Activated T-cell treated with anti-CD3 and anti-CD28 coated beads for 24 hours (primary cell): ENCODE measurements around the gene SH3RF2.
"Not testable (repeated sequence)": the region's sequence is repeated elsewhere in the genome, so short reads cannot be mapped to it uniquely, and the experiment has no call there.

Source experiments
- DNase-seq: peaks from one replicate; pipeline ENCODE4 v3.0.0-alpha.2; 2020; ENCODE audit warnings: low read depth

The SH3RF2 gene

DNA sequence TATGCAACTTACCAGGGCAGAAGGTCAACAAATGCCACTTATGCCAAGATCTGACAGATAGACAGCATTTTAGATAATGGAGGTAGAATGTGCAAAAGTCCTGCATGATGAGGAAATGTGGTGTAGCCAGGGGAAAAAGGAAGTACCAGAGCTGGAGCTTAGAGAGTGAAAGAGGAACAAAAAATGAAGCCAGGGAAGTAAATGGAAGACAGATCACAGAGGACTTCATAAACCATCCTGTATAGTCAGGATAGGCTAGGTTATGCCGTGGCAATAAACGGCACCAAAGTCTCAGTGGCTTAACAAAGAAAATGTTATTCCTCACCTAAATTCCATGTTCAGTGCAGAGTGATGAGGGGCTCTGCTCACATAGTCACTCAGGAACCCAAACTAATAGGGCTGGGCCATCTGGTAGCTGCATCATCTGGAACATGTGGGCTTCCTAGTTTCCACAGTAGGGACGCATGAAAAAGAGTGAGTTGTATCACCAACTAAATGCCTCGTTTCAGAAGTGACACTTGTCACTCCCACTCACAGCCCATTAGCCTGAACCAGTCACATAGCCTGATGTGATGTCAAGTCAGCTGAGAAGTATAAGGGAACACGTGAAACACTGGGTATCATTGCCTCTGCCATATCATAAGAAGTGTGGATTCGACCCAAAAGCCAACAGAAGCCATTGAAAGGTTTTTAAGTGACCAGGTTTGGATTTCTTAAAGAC lies 70.3 kb downstream of the SH3RF2 start:
- DNase-seq = no peak

- DNase-seq = no peak
Observed at GRCh38 chr5:146007270-146007669, 70.9 kb downstream of the SH3RF2 start.

GRCh38 chr5:146007989-146008388 lies 71.6 kb downstream of the SH3RF2 start:
- DNase-seq = no peak

- no peak for DNase-seq
Observed at GRCh38 chr5:146009020-146009419, 72.6 kb downstream of the SH3RF2 start.

DNA sequence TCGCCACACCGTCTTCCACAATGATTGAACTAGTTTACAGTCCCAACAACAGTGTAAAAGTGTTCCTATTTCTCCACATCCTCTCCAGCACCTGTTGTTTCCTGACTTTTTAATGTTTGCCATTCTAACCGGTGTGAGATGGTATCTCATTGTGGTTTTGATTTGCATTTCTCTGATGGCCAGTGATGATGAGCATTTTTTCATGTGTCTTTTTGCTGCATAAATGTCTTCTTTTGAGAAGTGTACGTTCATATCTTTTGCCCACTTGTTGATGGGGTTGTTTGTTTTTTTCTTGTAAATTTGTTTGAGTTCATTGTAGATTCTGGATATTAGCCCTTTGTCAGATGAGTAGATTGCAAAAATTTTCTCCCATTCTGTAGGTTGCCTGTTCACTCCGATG lies 74.1 kb downstream of the SH3RF2 start:
- DNase-seq = not testable (repeated sequence)

- no peak for DNase-seq
Observed at GRCh38 chr5:146013761-146014160, 77.4 kb downstream of the SH3RF2 start.

- no peak for DNase-seq
Observed at GRCh38 chr5:146015001-146015400, 78.6 kb downstream of the SH3RF2 start.

DNA sequence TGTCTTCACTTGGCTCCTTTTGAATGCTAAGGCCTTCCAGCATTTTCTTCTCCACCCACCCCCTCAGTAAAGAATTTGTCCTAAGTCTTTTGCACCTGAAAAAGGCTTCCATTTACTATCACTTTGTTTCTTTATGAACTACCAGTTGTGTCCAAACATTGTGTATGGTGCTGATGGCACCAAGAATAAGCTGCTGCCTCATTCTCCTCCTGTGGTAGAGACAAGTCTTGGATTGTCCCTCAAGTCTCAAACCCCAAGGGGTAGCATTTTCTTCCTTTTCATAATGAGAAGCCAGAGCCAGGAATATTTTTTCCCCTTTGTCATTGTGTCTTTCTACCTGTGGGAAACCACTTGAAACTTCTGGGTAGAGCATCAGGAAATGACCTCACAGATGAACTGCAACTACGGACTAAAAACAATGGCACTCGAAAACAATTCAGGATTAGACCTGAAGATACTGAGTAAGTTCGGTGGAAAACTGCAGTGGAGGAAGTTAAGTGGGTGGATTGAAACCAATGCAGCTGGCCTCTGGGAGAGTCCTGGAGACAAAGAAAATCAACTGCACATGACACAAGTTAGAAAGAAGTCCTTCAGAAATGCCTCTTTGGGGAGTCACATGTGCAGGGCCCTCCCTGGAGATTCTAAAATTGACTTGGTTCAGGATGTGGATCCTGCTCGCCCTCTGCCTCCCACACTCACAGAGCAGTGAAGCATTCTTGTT lies 80.5 kb downstream of the SH3RF2 start:
- DNase-seq = no peak

- DNase-seq = no peak
Observed at GRCh38 chr5:146018514-146019375, 82.4 kb downstream of the SH3RF2 start.

- DNase-seq = no peak
Observed at GRCh38 chr5:146020100-146020499, 83.7 kb downstream of the SH3RF2 start.

DNA sequence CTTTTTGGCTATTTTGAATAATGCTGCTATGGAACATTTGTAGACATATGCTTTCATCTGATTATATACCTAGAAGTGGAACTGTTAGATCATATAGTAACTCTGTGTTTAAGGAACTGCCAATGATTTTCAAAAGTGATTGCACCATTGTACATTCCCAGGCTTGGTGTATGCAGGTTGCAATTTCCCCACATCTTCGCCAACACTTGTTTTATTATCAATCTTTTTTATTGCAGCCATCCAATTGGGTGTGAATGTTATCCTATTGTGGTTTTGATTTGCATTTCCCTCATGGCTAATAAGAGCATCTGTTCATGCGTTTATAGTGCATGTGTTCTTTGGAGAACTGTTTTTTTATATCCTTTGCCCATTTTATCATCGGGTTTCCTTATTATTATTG lies 87.7 kb downstream of the SH3RF2 start:
- DNase-seq = no peak

- DNase-seq = no peak
Observed at GRCh38 chr5:146025114-146025680, 88.8 kb downstream of the SH3RF2 start.

DNA sequence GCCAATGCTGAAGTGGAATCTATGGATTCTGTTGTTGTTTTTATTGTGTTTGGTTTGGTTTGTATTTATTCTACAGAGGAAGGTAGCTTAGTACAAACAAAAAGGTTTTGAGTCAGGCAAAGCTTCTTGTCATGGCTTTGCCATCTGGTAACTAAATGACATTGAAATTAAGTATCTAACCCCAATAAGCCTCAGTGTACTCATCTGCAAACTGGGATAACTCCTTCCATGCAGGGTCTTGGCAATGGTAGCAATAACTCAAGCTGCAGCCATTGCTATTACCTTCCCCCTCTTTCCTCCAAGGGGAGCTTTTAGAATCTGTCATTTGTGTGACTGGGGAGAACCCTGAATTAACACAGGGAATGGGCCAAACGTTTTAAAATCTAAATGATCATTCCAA lies 89.3 kb downstream of the SH3RF2 start:
- no peak for DNase-seq

DNA sequence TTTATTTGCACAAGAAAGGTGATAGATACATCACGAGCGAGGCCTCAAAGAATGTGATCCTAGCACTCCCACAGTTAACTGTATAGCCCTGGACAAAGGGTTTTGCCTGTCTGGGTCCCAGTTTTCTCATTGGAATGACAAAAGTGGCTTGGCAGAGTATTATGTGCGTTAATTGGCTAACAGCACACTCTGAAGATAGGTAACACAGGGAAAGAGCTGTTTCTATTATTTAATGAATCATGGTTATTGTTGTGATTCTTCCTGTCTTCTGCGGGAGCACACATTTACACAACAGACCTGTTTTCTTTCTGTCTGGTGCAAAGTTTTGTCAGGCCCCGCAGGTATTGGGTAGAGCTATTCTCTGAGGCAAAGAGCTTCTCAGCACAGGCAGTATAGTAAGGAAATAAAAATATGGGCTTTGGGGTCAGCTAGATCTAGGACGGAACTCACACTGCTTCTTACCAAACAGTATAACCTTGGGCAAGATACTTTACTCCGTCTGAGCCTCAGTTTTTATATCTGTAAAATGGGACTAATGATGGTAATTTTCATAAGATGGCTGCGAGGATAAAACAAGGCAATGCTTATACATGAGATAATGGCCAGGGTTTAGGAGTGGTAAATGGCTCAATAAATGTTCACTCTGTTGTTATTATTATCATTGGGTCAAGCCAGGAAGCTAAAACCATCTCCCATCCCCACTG lies 90.1 kb downstream of the SH3RF2 start:
- DNase-seq = no peak

DNA sequence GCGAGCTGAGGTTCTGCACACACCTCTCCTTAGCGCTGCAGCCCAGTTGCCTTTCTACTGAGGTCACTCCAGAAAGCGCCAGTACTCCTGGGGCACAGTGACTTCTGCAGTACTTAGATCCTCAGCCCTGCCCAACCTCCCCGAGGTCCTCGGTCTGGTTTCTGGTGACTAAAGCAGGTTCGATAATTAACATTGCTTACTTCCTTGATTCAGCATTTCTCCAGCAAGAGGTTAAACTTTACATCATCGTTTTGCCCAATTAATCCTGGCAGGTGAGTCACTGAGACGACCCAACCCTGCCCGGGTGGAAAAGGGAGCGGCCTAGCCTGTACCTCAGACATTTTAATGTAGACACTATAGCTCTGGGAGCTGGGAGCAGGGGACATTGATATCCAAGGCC lies 91.4 kb downstream of the SH3RF2 start:
- no peak for DNase-seq

- no peak for DNase-seq
Observed at GRCh38 chr5:146032911-146033310, 96.5 kb downstream of the SH3RF2 start.

DNA sequence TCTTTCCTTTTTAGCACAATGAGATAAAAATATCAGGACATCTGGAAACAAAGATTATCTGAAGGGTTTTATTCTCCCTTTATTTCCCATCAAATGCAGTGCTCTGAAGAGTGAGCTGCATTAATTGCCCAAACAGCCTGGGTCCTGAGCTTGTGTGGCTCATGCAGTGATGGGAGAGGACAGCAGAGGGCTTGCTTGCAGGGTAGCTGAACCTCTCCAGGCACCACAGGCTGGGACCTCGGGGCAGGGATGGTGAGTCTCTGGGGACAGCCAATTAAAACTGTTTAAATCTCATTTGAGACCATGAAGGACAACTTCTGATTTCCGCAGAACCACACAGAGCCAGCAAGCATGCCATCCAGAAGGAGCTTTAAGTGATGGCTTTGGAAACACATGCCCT lies 97.7 kb downstream of the SH3RF2 start:
- no peak for DNase-seq

- DNase-seq = no peak
Observed at GRCh38 chr5:146034605-146035004, 98.2 kb downstream of the SH3RF2 start.

GRCh38 chr5:146039420-146039819 lies 103.0 kb downstream of the SH3RF2 start:
- DNase-seq = no peak

DNA sequence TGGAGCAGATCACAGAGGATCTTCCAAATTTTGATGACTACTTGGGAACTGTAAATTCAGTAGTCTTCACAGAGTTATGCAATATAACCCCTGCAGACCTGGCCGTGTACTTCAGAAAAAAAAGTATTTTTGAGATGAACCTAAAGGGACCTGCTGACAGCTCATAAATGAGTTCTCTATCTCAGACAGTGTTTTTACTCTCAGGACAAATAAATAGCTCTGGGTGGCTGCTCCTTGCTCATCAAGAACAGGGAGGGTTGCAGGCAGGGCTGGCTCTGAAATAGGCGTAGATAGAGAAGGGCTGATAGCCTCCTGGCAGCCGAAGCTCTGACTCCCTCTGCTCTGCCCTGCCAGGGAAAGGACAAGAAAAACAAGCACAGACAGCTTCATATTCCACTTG lies 104.1 kb downstream of the SH3RF2 start:
- no peak for DNase-seq

DNA sequence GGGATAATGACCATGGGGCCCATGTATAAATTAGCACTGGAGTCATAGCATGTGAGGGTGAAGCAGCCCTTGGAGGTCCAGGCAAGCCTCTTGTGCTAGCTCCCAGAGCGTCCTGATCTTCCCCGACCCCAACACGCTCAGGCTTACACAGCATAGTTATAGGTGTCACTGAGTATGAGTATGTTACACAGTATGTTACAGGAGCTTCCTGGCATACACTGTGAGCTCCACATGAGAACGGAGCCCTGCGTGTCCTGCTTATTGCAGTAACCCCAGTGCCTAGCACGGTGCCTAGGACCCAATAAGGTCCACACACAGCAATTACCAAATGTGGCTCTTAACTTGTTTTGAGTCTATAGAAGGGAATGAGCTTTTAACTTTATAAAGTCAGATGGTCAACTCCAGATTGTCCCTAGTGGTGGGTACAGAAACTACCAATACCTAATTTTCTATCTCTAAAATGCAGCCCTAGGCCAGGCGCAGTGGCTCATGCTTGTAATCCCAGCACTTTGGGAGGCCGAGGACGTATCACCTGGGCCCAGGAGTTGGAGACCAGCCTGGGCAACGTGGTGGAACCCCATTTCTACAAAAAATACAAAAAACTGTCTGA lies 104.9 kb downstream of the SH3RF2 start:
- DNase-seq = no peak
